HG02759 (cell line): ENCODE data around the gene DHRS9.
"Not testable (repeated sequence)": the region's sequence is repeated elsewhere in the genome, so short reads cannot be mapped to it uniquely, and the experiment has no call there.

Source experiments
- ATAC-seq: cut with Tn5 transposase; IDR thresholded peaks from one replicate; pipeline ENCODE4 v1.9.1; 2021; ENCODE audit warnings: mild to moderate bottlenecking, moderate library complexity; ENCODE audit not compliant: unreplicated experiment

The DHRS9 gene

GRCh38 chr2:169131587-169132512 lies 62.5 kb downstream of the DHRS9 start:
- ATAC-seq = peak; percentile 75

GRCh38 chr2:169134272-169134671 lies 64.9 kb downstream of the DHRS9 start:
- not testable (repeated sequence) for ATAC-seq

- not testable (repeated sequence) for ATAC-seq
These were observed 67.1 kb downstream of the DHRS9 start for GRCh38 chr2:169136428-169136827.

GRCh38 chr2:169136885-169137534 lies 67.6 kb downstream of the DHRS9 start:
- ATAC-seq = no peak

- ATAC-seq = no peak
These were observed 68.6 kb downstream of the DHRS9 start for GRCh38 chr2:169137924-169138323.

GRCh38 chr2:169139145-169139544 lies 69.8 kb downstream of the DHRS9 start:
- ATAC-seq = no peak

- ATAC-seq = no peak
These were observed 70.8 kb downstream of the DHRS9 start for GRCh38 chr2:169139993-169140767.

GRCh38 chr2:169141713-169142352 lies 72.5 kb downstream of the DHRS9 start:
- peak; percentile 66 for ATAC-seq

- peak; percentile 37 for ATAC-seq
These were observed 74.6 kb downstream of the DHRS9 start for GRCh38 chr2:169143998-169144397.
